Adrenal gland (tissue), 5 donors: ENCODE data around the gene MTOR.

ENCODE experiments used
- POLR2A ChIP-seq, 2 donors: fragments of 450-650 bp; IDR thresholded peaks; one replicate each; pipeline ENCODE4 v1.6.1; 2017; ENCODE audit warnings: antibody characterized with exemption in 2 of 2, mild to moderate bottlenecking in 2 of 2, moderate library complexity in 1 of 2
- TF ChIP-seq, protein P1 (sequence below), 6 experiments: fragments of 450-650 bp in 4 of 6; fragments of 200-600 bp in 2 of 6; sonication (generic) in 1 of 6; IDR thresholded peaks; 1 replicate in 5 of 6; 2 replicates in 1 of 6; pipeline versions ENCODE4 v1.5.1 to v1.8.0; 2016 to 2021; ENCODE audit warnings: antibody characterized with exemption in 6 of 6, mild to moderate bottlenecking in 2 of 6, moderate library complexity in 1 of 6
- donor health status: DM: no; HTN: no; CAD: no.

DNA sequence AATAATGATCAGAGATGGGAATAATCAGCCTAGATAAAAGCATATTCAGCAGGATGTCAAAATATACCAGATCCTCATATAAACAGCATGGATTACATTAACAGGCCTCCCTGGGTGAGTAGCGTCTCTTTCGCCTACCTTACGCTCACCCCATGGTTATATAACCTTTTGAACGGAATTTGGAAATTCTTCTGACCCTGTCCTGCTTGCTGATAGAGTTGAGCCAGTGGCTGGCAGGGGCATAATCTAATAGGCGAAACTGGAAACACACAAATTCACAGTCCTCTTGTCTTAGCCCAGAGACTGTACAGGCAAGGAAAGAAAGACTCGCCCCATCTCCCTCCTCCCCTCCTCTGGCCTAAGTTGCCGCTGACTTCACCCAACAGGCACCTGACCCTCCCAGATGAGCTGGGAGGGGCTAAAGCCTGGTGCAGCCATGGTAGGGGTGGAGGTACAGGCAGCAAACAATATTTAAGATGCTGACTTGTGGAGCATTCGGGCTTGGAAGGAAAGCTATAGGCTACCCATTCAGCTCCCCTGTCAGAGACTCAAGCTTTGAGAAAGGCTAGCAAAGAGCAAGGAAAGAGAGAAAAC is 73.4 kb downstream of the MTOR start, which contains the start of gene ANGPTL7:
- no peak for TF ChIP-seq POLR2A (IDR thresholded peaks at IDR 0.05)
- TF ChIP-seq, protein P1, sequence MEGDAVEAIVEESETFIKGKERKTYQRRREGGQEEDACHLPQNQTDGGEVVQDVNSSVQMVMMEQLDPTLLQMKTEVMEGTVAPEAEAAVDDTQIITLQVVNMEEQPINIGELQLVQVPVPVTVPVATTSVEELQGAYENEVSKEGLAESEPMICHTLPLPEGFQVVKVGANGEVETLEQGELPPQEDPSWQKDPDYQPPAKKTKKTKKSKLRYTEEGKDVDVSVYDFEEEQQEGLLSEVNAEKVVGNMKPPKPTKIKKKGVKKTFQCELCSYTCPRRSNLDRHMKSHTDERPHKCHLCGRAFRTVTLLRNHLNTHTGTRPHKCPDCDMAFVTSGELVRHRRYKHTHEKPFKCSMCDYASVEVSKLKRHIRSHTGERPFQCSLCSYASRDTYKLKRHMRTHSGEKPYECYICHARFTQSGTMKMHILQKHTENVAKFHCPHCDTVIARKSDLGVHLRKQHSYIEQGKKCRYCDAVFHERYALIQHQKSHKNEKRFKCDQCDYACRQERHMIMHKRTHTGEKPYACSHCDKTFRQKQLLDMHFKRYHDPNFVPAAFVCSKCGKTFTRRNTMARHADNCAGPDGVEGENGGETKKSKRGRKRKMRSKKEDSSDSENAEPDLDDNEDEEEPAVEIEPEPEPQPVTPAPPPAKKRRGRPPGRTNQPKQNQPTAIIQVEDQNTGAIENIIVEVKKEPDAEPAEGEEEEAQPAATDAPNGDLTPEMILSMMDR (IDR thresholded peaks at IDR 0.05), result no peak
